HG02759 (cell line): ENCODE measurements around the gene NR1I2.

Experiments used
- ATAC-seq: cut with Tn5 transposase; IDR thresholded peaks from one replicate; pipeline ENCODE4 v1.9.1; 2021; ENCODE audit warnings: mild to moderate bottlenecking, moderate library complexity; ENCODE audit not compliant: unreplicated experiment

The NR1I2 gene

GRCh38 chr3:119817583-119818363 lies 35.9 kb downstream of the NR1I2 start:
- no peak for ATAC-seq

- ATAC-seq, result no peak
Measured at GRCh38 chr3:119818937-119819336, 37.0 kb downstream of the NR1I2 start.

- no peak for ATAC-seq
Measured at GRCh38 chr3:119819806-119820205, 37.9 kb downstream of the NR1I2 start.

- no peak for ATAC-seq
Measured at GRCh38 chr3:119825820-119826219, 43.9 kb downstream of the NR1I2 start.

DNA sequence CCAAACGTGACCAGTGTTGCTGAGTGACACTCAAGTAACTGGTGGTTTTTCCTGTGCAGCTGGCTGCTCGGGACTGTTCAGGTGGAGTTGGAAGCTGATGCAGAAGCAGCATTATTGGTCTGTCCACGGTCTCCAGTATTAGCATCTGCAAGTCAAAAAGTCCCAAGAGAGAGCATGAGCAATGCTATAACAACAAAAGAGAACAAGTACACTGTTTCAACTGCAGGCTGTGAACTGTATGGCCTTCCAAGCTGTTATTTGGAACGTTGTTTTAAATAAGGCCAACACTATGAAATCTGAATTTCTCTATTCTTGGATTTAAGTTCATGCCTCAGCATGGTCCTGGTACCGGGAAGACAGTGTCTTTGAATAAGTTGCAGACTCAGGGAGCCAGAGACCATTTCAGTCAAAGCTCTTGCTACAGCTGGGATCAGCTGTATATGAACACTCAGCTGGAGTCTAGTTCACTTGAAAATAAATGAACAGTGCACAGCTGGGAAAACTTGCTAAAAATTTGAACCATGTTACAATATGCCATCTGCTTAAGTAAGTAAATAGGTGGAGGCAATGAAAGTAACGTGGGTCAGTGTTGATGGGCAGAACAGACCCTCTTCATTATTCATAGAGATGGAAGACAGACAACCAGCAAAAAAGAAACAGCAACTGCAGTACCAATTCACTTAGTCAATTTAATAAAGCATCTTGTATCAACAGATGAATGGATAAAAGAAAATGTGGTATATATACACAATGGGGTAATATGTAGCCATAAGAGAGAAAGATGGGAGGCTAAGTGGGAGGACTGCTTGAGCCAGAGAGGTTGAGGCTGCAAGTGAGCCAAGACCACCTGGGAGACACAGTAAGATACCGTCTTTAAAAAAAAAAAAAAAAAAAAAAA lies 45.1 kb downstream of the NR1I2 start:
- no peak for ATAC-seq

DNA sequence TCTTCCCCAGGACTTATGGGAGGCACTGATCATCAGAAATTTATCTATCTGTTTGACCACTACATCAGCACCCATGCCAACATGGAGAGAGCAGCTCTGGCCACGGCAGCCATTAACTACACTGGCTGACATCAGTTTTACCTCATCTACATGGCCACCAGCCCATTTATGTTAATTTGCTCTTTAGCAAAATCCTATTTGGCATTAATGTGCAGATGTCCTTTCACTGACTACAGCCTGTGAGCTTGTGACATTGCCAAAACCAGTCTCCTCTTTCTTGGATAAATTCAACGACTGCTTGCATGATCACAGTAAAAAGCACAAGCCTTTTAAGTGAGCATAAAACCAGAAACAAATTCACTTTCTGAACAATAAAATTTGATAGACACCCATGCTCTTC lies 47.5 kb downstream of the NR1I2 start:
- ATAC-seq, result no peak

DNA sequence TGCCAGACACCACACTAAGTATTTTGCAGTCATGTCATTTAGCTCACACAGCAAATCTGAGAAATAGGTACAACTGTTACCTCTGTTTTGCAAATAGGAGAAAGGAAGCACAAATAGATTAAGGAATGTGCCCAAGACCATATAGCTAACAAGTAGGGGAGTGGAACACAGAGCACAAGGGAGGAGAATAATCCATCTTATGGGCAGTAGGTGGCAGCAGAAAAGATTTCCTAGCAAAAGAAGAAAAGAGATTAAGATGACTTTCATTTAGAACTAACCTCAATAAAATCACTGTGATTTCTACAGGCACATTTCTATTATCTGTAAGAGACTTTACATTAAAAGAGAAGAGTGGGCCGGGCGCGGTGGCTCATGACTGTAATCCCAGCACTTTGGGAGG lies 49.1 kb downstream of the NR1I2 start:
- no peak for ATAC-seq

DNA sequence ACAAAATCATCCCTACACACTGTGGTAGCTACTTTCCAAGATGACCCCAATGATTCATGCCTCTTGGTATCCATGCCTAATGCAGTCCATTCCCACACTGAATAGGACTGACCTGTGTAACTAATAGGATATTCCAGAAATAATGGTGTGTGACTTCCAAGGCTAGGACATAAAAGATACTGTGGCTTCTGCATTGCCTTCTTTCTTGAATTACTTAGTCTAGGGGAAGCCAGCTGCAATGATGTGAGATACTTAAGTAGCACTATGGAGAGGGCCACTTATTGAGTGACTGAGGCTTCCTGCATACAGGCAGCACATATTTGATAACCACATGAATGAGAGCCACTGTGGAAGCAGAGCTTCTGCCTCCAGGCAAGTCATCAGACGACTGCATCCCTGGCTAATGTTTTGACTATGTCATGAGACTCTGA lies 50.1 kb downstream of the NR1I2 start:
- ATAC-seq, result no peak

GRCh38 chr3:119834754-119835370 lies 53.0 kb downstream of the NR1I2 start:
- ATAC-seq, result no peak

GRCh38 chr3:119835556-119835955 lies 53.7 kb downstream of the NR1I2 start:
- ATAC-seq, result no peak

- ATAC-seq, result no peak
Measured at GRCh38 chr3:119841808-119842471, 60.0 kb downstream of the NR1I2 start.

- no peak for ATAC-seq
Measured at GRCh38 chr3:119849126-119849525, 67.2 kb downstream of the NR1I2 start.

- ATAC-seq, result no peak
Measured at GRCh38 chr3:119856695-119857094, 74.8 kb downstream of the NR1I2 start.

- no peak for ATAC-seq
Measured at GRCh38 chr3:119858957-119859356, 77.1 kb downstream of the NR1I2 start.

- no peak for ATAC-seq
Measured at GRCh38 chr3:119859728-119860127, 77.8 kb downstream of the NR1I2 start.

DNA sequence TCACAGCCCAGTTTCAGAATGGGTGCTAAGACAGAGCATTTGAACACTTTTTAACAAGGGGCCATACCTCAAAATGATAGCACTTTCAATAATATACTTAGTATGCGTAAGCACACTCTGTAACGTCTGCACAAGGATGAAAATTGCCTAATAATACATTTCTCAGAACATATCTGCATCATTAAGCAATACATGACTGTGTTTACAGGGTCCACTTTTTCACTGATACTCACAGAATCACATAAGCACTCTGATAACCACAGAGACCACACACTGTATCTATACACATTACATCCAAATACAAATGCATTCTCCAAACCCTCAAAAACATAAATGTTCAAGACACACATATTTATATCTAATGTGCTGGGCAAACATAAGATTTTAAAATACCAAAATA lies 79.8 kb downstream of the NR1I2 start:
- no peak for ATAC-seq

DNA sequence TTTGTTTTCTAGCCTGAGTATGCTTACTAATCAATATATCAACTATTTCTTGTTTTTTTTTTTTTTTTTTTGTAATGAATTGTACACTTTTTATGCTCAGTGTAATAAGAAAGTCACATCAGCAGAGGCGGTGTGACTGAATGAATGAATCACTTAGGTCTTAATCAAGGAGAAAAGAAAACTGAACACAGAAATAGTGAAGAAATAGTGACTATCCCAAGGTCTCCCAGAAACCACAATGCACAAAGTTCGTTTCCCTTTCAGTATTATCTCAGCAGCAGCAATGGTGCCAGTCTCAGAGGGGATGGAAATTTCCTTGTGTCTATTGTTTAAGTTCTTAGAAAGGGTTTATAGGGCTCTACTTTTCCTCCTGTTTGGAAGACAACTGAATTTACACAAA lies 80.7 kb downstream of the NR1I2 start:
- no peak for ATAC-seq

- ATAC-seq, result no peak
Measured at GRCh38 chr3:119864476-119864875, 82.6 kb downstream of the NR1I2 start.
